NT2/D1 (cell line): ENCODE measurements around the gene ZNF593OS.

Experiments
- SUZ12 ChIP-seq: IDR thresholded peaks from 2 replicates; pipeline ENCODE4 v1.6.1; 2011; ENCODE audit not compliant: insufficient read length, insufficient read depth; ENCODE audit errors: extremely low read depth
- YY1 ChIP-seq: IDR thresholded peaks from 2 replicates; pipeline ENCODE4 v1.6.1; 2011; ENCODE audit not compliant: insufficient read length, insufficient read depth
- ZNF274 ChIP-seq: IDR thresholded peaks from 2 replicates; pipeline ENCODE4 v1.6.1; 2011; ENCODE audit warnings: mild to moderate bottlenecking, low read depth, low read length

DNA sequence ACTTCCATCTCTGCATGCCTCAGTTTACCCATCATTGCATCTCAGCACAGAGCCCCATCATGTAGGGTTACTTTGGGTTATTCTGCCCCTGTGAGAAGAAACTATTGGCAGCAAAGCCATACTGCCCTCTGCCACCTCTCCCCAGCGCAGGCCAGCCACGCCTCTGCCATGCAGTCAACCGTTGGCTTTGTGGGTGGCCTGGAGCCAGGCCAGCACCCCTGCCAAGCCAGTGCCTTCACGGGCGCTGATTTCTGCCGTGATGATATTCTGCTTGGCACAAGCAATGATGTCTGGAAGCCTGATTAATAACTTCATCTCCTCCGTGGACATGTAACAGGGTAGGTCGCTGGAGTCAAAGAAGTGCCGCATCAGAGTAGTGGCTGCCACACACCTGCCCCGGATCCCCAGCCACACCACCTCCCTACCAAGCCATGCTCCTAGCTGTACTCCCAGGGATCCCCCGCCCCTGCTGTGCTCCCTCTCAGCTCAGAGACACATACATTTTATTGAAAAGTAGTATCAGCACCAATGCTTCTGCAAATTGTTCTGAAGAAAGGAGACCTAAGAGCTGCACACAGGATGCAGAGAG, 47.4 kb upstream of the ZNF593OS start:
- TF ChIP-seq YY1 (no peak), SUZ12 (no peak), ZNF274 (no peak)
